Endodermal cell (in vitro differentiated cells): Measurements from ENCODE around the gene SH3BP4. TPM values are rescaled to one million over a fixed set of nuclear protein-coding genes. Genes with fewer than 3 reads are reported as not detected.

Source experiments
- DNase-seq: peaks from one replicate; pipeline ENCODE4 v3.0.0-alpha.2; 2017
- H3K27ac ChIP-seq: 2 replicates; pipeline ENCODE4 v1.5.1; 2013; ENCODE audit warnings: mild to moderate bottlenecking, low read depth, low read length, moderate library complexity
- H3K27me3 ChIP-seq: 2 replicates; pipeline ENCODE4 v1.6.1; 2013; ENCODE audit warnings: mild to moderate bottlenecking, low read length, moderate library complexity; ENCODE audit not compliant: insufficient read depth, control insufficient read depth, poor library complexity, severe bottlenecking
- H3K36me3 ChIP-seq: 2 replicates; pipeline ENCODE4 v1.7.0; 2013; ENCODE audit warnings: mild to moderate bottlenecking, low read length, moderate library complexity; ENCODE audit not compliant: control insufficient read depth, insufficient read depth
- H3K4me1 ChIP-seq: one replicate; pipeline ENCODE4 v1.7.0; 2013; ENCODE audit warnings: low read length; ENCODE audit not compliant: control insufficient read depth, insufficient read depth
- H3K4me3 ChIP-seq: 2 replicates; pipeline ENCODE4 v1.5.1; 2013; ENCODE audit warnings: mild to moderate bottlenecking, low read length, moderate library complexity
- H3K9ac ChIP-seq: 2 replicates; pipeline ENCODE4 v1.6.1; 2013; ENCODE audit warnings: mild to moderate bottlenecking, low read length, moderate library complexity; ENCODE audit not compliant: poor library complexity, severe bottlenecking; ENCODE audit errors: extremely low read depth
- H3K9me3 ChIP-seq: 2 replicates; pipeline ENCODE4 v1.6.1; 2013; ENCODE audit warnings: mild to moderate bottlenecking, low read length, moderate library complexity; ENCODE audit not compliant: control insufficient read depth
- H3K27ac Mint-ChIP-seq: 2 replicates; pipeline ENCODE4 v1.8.0; 2020; ENCODE audit warnings: mixed read lengths
- H3K27me3 Mint-ChIP-seq: 2 replicates; pipeline ENCODE4 v1.8.0; 2021; ENCODE audit warnings: mild to moderate bottlenecking, mixed read lengths; ENCODE audit not compliant: insufficient read depth
- H3K36me3 Mint-ChIP-seq: 2 replicates; pipeline ENCODE4 v1.8.0; 2020; ENCODE audit warnings: low read depth, mixed read lengths
- H3K4me1 Mint-ChIP-seq: 2 replicates; pipeline ENCODE4 v1.8.0; 2020; ENCODE audit warnings: mixed read lengths
- H3K4me3 Mint-ChIP-seq: 2 replicates; pipeline ENCODE4 v1.8.0; 2020; ENCODE audit warnings: mild to moderate bottlenecking, moderate library complexity, mixed read lengths
- H3K9me3 Mint-ChIP-seq: 2 replicates; pipeline ENCODE4 v1.8.0; 2020; ENCODE audit warnings: mild to moderate bottlenecking, mixed read lengths
- CTCF ChIP-seq: fragments of 200-600 bp; sonication (generic); conservative IDR thresholded peaks from 2 replicates; pipeline ENCODE4 v1.5.0; 2021; ENCODE audit warnings: antibody characterized with exemption, mild to moderate bottlenecking
- WGBS, 2 experiments: methylation state at CpG; one replicate each; pipeline versions ENCODE4 v1.1.5 to v1.1.7; 2013; ENCODE audit warnings: missing lambda C conversion rate in 2 of 2, mixed read lengths in 1 of 2; ENCODE audit not compliant: insufficient coverage in 1 of 2, insufficient read length in 1 of 2; 5-methylcytosine and 5-hydroxymethylcytosine counted together
- total RNA-seq, 2 donors: library from RNA; stranded (reverse); fragmentation: NEBNext Ultra II Directional in 1 of 2; extraction: Animal tissue kit (Norgen Biotek cat#: 25700) in 1 of 2; gene quantifications; 2 replicates in 1 of 2; 3 replicates in 1 of 2; pipeline ENCODE4 v1.2.1, GENCODE V29; 2021

SH3BP4 gene
- total RNA-seq, 2 donors from 2014 or later, result 49.1 to 53.4 TPM

- DNase-seq, result no peak
- Mint-ChIP-seq H3K4me1 (no peaks in the 10 kb centered on the region), H3K36me3 (no peaks in the 10 kb centered on the region), H3K4me3 (no peak overlapping the region), H3K27ac (no peak overlapping the region), H3K27me3 (no peaks in the 10 kb centered on the region), H3K9me3 (no peaks in the 10 kb centered on the region)
- no peak for TF ChIP-seq CTCF
- H3K27me3 ChIP-seq, result no peaks in the 10 kb centered on the region
- no peak overlapping the region for H3K4me3 ChIP-seq
- 98 to 100% methylated on average over 2 to 4 of the region's 4 CpGs for WGBS, 2 experiments
- no peak overlapping the region for H3K27ac ChIP-seq
- H3K9me3 ChIP-seq, result no peaks in the 10 kb centered on the region
- no peaks in the 10 kb centered on the region for H3K4me1 ChIP-seq
- no peak overlapping the region for H3K9ac ChIP-seq
- H3K36me3 ChIP-seq, result no peaks in the 10 kb centered on the region
Observed at GRCh38 chr2:235096447-235096846, 144.6 kb downstream of the SH3BP4 start.

GRCh38 chr2:235097196-235097595 is 145.4 kb downstream of the SH3BP4 start:
- H3K9me3 ChIP-seq, result no peaks in the 10 kb centered on the region
- Mint-ChIP-seq H3K36me3 (no peaks in the 10 kb centered on the region), H3K4me1 (no peaks in the 10 kb centered on the region), H3K4me3 (no peak overlapping the region), H3K27ac (no peak overlapping the region), H3K9me3 (no peaks in the 10 kb centered on the region), H3K27me3 (no peaks in the 10 kb centered on the region)
- 92 to 95% methylated on average over 4 to 6 of the region's 6 CpGs for WGBS, 2 experiments
- TF ChIP-seq CTCF, result no peak
- no peak for DNase-seq
- no peak overlapping the region for H3K9ac ChIP-seq
- no peak overlapping the region for H3K4me3 ChIP-seq
- H3K27ac ChIP-seq, result no peak overlapping the region
- no peaks in the 10 kb centered on the region for H3K36me3 ChIP-seq
- H3K4me1 ChIP-seq, result no peaks in the 10 kb centered on the region
- H3K27me3 ChIP-seq, result no peaks in the 10 kb centered on the region

GRCh38 chr2:235098269-235098668 is 146.5 kb downstream of the SH3BP4 start:
- no peak for DNase-seq

More at GRCh38 chr2:235098269-235098668, 146.5 kb downstream of the SH3BP4 start:
- Mint-ChIP-seq H3K4me1 (no peaks in the 10 kb centered on the region), H3K9me3 (no peaks in the 10 kb centered on the region), H3K27me3 (no peaks in the 10 kb centered on the region), H3K27ac (no peak overlapping the region), H3K36me3 (no peaks in the 10 kb centered on the region), H3K4me3 (no peak overlapping the region)
- Histone ChIP-seq H3K9ac (no peak overlapping the region), H3K4me3 (no peak overlapping the region), H3K27me3 (no peaks in the 10 kb centered on the region), H3K36me3 (no peaks in the 10 kb centered on the region), H3K4me1 (no peaks in the 10 kb centered on the region), H3K27ac (no peak overlapping the region), H3K9me3 (no peaks in the 10 kb centered on the region)
- WGBS, 2 experiments, result 87 to 93% methylated on average over 3 to 4 of the region's 4 CpGs
- no peak for TF ChIP-seq CTCF
